ENCODE results near the gene SLC19A2. TPM values are rescaled to one million over a fixed set of nuclear protein-coding genes. Genes with fewer than 3 reads are reported as not detected.

Gene SLC19A2
- total and polyA plus RNA-seq, 5 donors = 11.2 to 26.5 (median 16.6) TPM

- Histone ChIP-seq H3K9me3 (ENCODE audit: control insufficient read depth, low read length) (no peaks in the 10 kb centered on the region), H3K4me1 (ENCODE audit: control insufficient read depth, insufficient read depth, low read length) (no peaks in the 10 kb centered on the region), H3K4me3 (ENCODE audit: low read length) (peak overlapping the region; percentile 35), H3K27me3 (ENCODE audit: control insufficient read depth, insufficient read depth) (no peaks in the 10 kb centered on the region), H3K27ac (ENCODE audit: low read length) (peak overlapping the region; percentile 95)
- ATAC-seq (no peak), DNase-seq (no peak)
- 81% methylated on average over 5 of the region's 5 CpGs for WGBS
- intact Hi-C loops (cut with DNase I) = loop anchor here in 2 of 4 donors (10.0 kb wide), 1 partner anchor 58 kb away; no protein-coding TSS in a partner anchor
Measured at GRCh38 chr1:169487133-169487532, 1.4 kb upstream of the SLC19A2 start.

GRCh38 chr1:169486281-169487051 is 722 bp upstream of the SLC19A2 start:
- 3% methylated on average over 14 of the region's 14 CpGs for WGBS
- Histone ChIP-seq H3K9me3 (ENCODE audit: control insufficient read depth, low read length) (no peaks in the 10 kb centered on the region), H3K4me1 (ENCODE audit: control insufficient read depth, insufficient read depth, low read length) (no peaks in the 10 kb centered on the region), H3K27me3 (ENCODE audit: control insufficient read depth, insufficient read depth) (no peaks in the 10 kb centered on the region), H3K4me3 (ENCODE audit: low read length) (peak overlapping the region; percentile 35), H3K27ac (ENCODE audit: low read length) (peak overlapping the region; percentile 95)
- intact Hi-C loops (cut with DNase I) = loop anchor here in 2 of 4 donors (10.0 kb wide), 1 partner anchor 58 kb away; no protein-coding TSS in a partner anchor
- ATAC-seq (no peak), DNase-seq (peak in 1 of 3 donors; percentile 16)

- intact Hi-C loops (cut with DNase I) = loop anchor here in 2 of 4 donors (10.0 kb wide), 1 partner anchor 60 kb away; no protein-coding TSS in a partner anchor
- Histone ChIP-seq H3K4me3 (ENCODE audit: low read length) (peak overlapping the region; percentile 98), H3K9me3 (ENCODE audit: control insufficient read depth, low read length) (no peaks in the 10 kb centered on the region), H3K27ac (ENCODE audit: low read length) (peak overlapping the region; percentile 99), H3K4me1 (ENCODE audit: control insufficient read depth, insufficient read depth, low read length) (no peaks in the 10 kb centered on the region), H3K27me3 (ENCODE audit: control insufficient read depth, insufficient read depth) (no peaks in the 10 kb centered on the region)
- ATAC-seq (peak; percentile 45 to 61), DNase-seq (peak; percentile 56 to 77 (median 74))
- WGBS = 14% methylated on average over 15 of the region's 15 CpGs
Measured at GRCh38 chr1:169484683-169485430, 887 bp downstream of the SLC19A2 start.

DNA sequence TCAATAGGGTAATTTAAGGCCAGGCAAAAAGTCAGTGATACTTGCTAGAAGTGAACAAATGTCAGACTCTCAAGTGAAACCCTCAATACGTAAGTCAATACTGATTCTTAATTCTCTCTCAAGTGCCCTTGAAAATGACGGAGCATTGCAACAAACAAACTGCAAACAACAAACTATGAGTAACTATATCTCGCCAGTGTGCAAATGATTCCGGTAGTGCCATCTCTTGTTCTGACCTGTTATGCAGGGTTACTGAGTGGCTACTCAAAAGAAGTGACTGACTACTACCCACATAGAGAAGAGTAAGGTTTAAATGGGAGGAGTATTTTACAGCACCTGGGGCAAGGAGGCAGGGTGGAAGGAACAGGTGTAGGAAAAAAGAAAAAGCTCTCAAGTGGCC is 1.6 kb downstream of the SLC19A2 start:
- ATAC-seq (no peak), DNase-seq (no peak)
- WGBS = 64% methylated on average over 4 of the region's 4 CpGs
- intact Hi-C loops (cut with DNase I) = loop anchor here in 2 of 4 donors (10.0 kb wide), 1 partner anchor 61 kb away; no protein-coding TSS in a partner anchor
- Histone ChIP-seq H3K4me1 (ENCODE audit: control insufficient read depth, insufficient read depth, low read length) (no peaks in the 10 kb centered on the region), H3K4me3 (ENCODE audit: low read length) (peak overlapping the region; percentile 98), H3K9me3 (ENCODE audit: control insufficient read depth, low read length) (no peaks in the 10 kb centered on the region), H3K27me3 (ENCODE audit: control insufficient read depth, insufficient read depth) (no peaks in the 10 kb centered on the region), H3K27ac (ENCODE audit: low read length) (peak overlapping the region; percentile 93)

DNA sequence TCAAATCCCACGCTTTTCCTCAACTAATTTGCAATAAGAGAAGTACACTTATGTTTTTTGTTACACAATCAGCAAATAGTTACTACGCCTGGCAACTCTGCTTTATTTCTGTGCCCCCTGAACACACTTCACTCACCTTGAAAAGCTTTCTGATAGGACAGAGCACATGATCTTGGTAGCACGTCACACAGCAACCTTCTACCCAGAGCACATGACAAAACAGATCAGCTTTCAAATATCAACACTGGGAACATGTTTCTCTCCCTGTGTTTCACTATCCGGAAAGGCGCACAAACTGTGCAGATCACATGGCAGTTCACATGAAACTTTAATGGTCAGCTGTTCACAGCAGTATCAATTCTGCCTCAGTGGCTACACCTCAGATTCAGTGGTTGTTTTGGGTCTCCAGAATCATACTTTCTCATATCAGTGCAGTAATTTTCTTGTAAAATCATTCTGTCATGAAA is 2.2 kb downstream of the SLC19A2 start:
- intact Hi-C loops (cut with DNase I) = loop anchor here in 2 of 4 donors (10.0 kb wide), 1 partner anchor 61 kb away; no protein-coding TSS in a partner anchor
- DNase-seq (peak in 1 of 3 donors; percentile 23), ATAC-seq (peak; percentile 8 to 13)
- no peaks in the 10 kb centered on the region for H3K27me3 ChIP-seq (ENCODE audit: control insufficient read depth, insufficient read depth)
- H3K4me1 ChIP-seq (ENCODE audit: control insufficient read depth, insufficient read depth, low read length) = no peaks in the 10 kb centered on the region
- WGBS = 39% methylated on average over 5 of the region's 5 CpGs
- peak overlapping the region; percentile 98 for H3K4me3 ChIP-seq (ENCODE audit: low read length)
- H3K27ac ChIP-seq (ENCODE audit: low read length) = peak overlapping the region; percentile 75
- H3K9me3 ChIP-seq (ENCODE audit: control insufficient read depth, low read length) = no peaks in the 10 kb centered on the region

- Histone ChIP-seq H3K27ac (ENCODE audit: low read length) (no peak overlapping the region), H3K27me3 (ENCODE audit: control insufficient read depth, insufficient read depth) (no peaks in the 10 kb centered on the region), H3K4me3 (ENCODE audit: low read length) (no peak overlapping the region), H3K9me3 (ENCODE audit: control insufficient read depth, low read length) (no peaks in the 10 kb centered on the region), H3K4me1 (ENCODE audit: control insufficient read depth, insufficient read depth, low read length) (peaks cover 1% of the 10 kb centered on the region)
- WGBS = 80% methylated on average over 1 of the region's 1 CpG
- DNase-seq (no peak), ATAC-seq (no peak)
- intact Hi-C loops (cut with DNase I) = loop anchor here in 2 of 4 donors (10.0 kb wide), 1 partner anchor 65 kb away; no protein-coding TSS in a partner anchor
Measured at GRCh38 chr1:169479363-169480066, 6.2 kb downstream of the SLC19A2 start.

DNA sequence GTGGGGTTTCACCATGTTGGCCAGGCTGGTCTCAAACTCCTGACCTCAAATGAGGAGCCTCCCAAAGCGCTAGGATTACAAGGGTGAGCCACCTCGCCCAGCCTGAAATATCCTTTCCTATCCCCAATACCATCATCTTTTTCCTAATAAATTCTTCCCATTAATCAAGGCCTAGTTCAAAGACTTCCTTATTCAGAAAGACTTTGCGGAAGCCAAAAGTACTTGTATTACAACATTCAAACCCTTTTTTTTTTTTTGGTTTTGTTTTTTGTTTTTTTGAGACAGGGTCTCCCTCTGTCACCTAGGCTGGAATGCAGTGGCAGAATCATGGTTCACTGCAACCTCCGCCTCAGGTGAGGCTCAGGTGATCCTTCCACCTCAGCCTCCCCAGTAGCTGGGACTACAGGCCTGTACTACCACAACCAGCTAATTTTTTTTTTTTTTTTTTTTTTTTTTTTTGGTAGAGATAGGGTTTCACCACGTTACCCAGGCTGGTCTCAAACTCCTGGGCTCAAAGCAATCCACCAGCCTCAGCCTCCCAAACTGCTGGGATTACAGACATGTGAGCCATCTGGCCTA is 7.6 kb downstream of the SLC19A2 start:
- 92% methylated on average over 5 of the region's 5 CpGs for WGBS
- intact Hi-C loops (cut with DNase I) = no loop called here
- ATAC-seq = no peak
- no peak overlapping the region for H3K4me3 ChIP-seq (ENCODE audit: low read length)
- no peak overlapping the region for H3K27ac ChIP-seq (ENCODE audit: low read length)
- H3K27me3 ChIP-seq (ENCODE audit: control insufficient read depth, insufficient read depth) = no peaks in the 10 kb centered on the region
- no peaks in the 10 kb centered on the region for H3K9me3 ChIP-seq (ENCODE audit: control insufficient read depth, low read length)
- H3K4me1 ChIP-seq (ENCODE audit: control insufficient read depth, insufficient read depth, low read length) = peaks cover 1% of the 10 kb centered on the region
- DNase-seq = no peak

- intact Hi-C loops (cut with DNase I) = no loop called here
- Histone ChIP-seq H3K27ac (ENCODE audit: low read length) (no peak overlapping the region), H3K9me3 (ENCODE audit: control insufficient read depth, low read length) (no peaks in the 10 kb centered on the region), H3K4me3 (ENCODE audit: low read length) (no peak overlapping the region), H3K27me3 (ENCODE audit: control insufficient read depth, insufficient read depth) (no peaks in the 10 kb centered on the region), H3K4me1 (ENCODE audit: control insufficient read depth, insufficient read depth, low read length) (peaks cover 1% of the 10 kb centered on the region)
- ATAC-seq (no peak), DNase-seq (no peak)
- 70% methylated on average over 3 of the region's 3 CpGs for WGBS
Measured at GRCh38 chr1:169475806-169476387, 9.8 kb downstream of the SLC19A2 start.

DNA sequence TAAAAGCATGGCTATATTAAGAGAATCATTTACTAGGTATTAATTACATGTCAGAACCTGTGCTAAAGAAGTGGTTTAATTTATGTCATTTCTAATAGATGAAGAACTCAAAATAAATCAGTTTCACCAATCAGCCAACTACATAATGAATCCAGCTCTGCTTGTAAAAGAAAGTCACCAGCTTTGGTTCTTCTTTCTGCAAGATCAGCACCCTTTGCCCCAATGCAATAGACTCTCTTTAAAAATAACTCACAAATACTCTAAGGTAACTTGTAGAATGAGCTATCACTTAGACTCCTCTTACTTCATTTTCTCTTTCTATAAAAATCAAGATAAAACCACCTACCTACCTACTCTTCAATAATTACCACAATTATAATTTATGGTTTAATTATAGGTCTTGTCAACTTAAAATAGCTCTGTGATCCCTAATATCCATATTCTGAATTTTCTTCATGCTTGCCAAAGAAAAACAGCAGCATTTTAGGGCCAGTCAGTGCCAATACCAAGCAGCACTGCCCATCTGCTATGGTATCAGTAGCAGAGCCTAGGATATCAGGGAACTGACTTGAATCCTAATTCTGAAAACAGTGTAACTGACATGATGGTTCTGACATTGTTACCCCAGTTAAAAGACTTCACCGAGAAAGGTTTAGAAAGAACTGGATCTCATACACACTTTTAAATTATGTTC is 11.3 kb downstream of the SLC19A2 start:
- Histone ChIP-seq H3K4me3 (ENCODE audit: low read length) (no peak overlapping the region), H3K27me3 (ENCODE audit: control insufficient read depth, insufficient read depth) (no peaks in the 10 kb centered on the region), H3K9me3 (ENCODE audit: control insufficient read depth, low read length) (no peaks in the 10 kb centered on the region), H3K4me1 (ENCODE audit: control insufficient read depth, insufficient read depth, low read length) (peaks cover 1% of the 10 kb centered on the region), H3K27ac (ENCODE audit: low read length) (no peak overlapping the region)
- DNase-seq = no peak
- ATAC-seq = no peak
- intact Hi-C loops (cut with DNase I) = no loop called here
- 91% methylated on average over 1 of the region's 1 CpG for WGBS
